ENCODE data around the gene ZSWIM6. TPM values are rescaled to one million over a fixed set of nuclear protein-coding genes. Genes with fewer than 3 reads are reported as not detected.

Gene ZSWIM6
- total and polyA plus RNA-seq, 2 of the 4 experiments (the other 2 are of a cell fraction) = 10.8 to 14.1 TPM

DNA sequence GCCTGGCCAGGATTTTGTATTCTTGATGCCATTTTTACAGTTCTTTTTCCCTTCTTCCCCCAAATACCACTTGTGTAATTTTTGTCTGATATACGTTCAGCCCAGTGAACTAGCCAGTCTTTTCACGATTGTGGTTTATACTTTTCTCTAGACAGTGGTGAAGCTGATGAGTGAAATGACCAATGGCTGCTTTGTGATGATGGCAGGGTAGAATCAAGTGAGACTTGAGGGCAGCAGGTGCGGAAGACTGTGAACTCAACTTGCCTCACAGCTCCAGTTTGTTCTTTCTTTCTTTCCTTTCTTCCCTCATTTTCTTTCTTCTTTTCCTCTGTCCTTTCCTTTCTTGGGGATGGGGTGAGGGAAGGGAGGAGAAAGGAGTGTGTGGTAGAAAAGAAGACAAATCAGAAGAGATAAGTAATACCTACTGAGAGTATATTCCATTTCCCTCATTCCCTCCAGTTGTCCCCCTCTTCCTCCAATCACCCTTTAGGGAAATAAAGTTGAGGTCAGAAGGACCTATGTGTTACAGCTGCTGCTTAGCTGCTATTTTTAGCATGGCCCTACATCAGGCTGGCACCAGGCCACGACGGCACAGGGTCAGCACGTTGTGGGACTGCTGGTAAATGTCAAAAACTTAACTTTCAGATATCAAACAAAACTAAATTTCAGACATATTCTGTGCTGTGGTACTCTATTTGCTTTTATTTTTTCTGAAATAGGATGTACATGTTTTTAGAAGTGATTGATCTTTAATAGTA lies 12.3 kb downstream of the ZSWIM6 start:
- H3K4me1 ChIP-seq (ENCODE audit: control insufficient read depth, insufficient read depth, low read length) = peaks cover 13% of the 10 kb centered on the region
- no peak overlapping the region for H3K18ac ChIP-seq (ENCODE audit: low read depth, low read length)
- dilution Hi-C loops (cut with HindIII; ENCODE audit: low sequenced_read_pairs, unreplicated experiment) (no loop called here), in situ Hi-C loops (cut with MboI; ENCODE audit: low sequenced_read_pairs) (loop anchor here (5.0 to 25.0 kb wide), 2 partner anchors 313 to 468 kb away; no protein-coding TSS in a partner anchor), intact Hi-C loops (cut with micrococcal nuclease) (no loop called here)
- no peak overlapping the region for H3K4me3 ChIP-seq (ENCODE audit: insufficient read depth, low read depth, low read length)
- no TSS peak for BruUV-seq (replicated peaks)
- no peaks in the 10 kb centered on the region for H3K27me3 ChIP-seq (ENCODE audit: control insufficient read depth, insufficient read depth, low read length)
- H3K9me1 ChIP-seq (ENCODE audit: insufficient read depth, low read length) = peaks cover 13% of the 10 kb centered on the region
- H3K56ac ChIP-seq (ENCODE audit: extremely low read depth, insufficient read depth, low read length) = no peak overlapping the region
- no peak overlapping the region for H4K5ac ChIP-seq (ENCODE audit: low read depth, low read length)
- ChIA-PET CTCF (no interaction called here), POLR2A (ENCODE audit: unreplicated experiment) (no interaction called here)
- peak; percentile 33 for DNase-seq
- H3K9ac ChIP-seq (ENCODE audit: low read depth, low read length) = no peak overlapping the region
- H2BK120ac ChIP-seq (ENCODE audit: low read depth, low read length) = no peak overlapping the region
- H2AK9ac ChIP-seq (replicated peaks; ENCODE audit: low read depth, low read length, poor library complexity) = no peak overlapping the region
- H3K36me3 ChIP-seq (ENCODE audit: control insufficient read depth, insufficient read depth, low read length) = no peaks in the 10 kb centered on the region
- H4K8ac ChIP-seq (ENCODE audit: low read depth in 2 of 2, low read length in 2 of 2) = no peak overlapping the region
- no peaks in the 10 kb centered on the region for H3K9me3 ChIP-seq (ENCODE audit: control insufficient read depth, insufficient read depth, low read length)
- H2AK5ac ChIP-seq (ENCODE audit: low read depth, low read length) = no peak overlapping the region
- no peak overlapping the region for H2BK5ac ChIP-seq (ENCODE audit: low read depth, low read length, poor library complexity, severe bottlenecking)
- H3K23ac ChIP-seq (ENCODE audit: low read depth, low read length) = no peak overlapping the region; the same call in 1 of the 2 replicates
- no peak overlapping the region for H2BK20ac ChIP-seq (ENCODE audit: low read depth, low read length)
- H3K27ac ChIP-seq (ENCODE audit: insufficient read depth, low read length) = no peak overlapping the region
- peaks cover 19 to 56% of the 10 kb centered on the region in 2 experiments for H3K79me1 ChIP-seq (ENCODE audit: low read depth in 1 of 2, low read length in 2 of 2)
- H2BK15ac ChIP-seq (ENCODE audit: low read depth, low read length) = no peak overlapping the region
- no peak overlapping the region for H4K91ac ChIP-seq (ENCODE audit: insufficient read depth, low read depth, low read length)
- no peak overlapping the region for H3K14ac ChIP-seq (replicated peaks; ENCODE audit: low read depth, low read length)
- WGBS, 2 experiments (ENCODE audit: extremely low coverage in 2 of 2, insufficient read length in 1 of 2) = 80% methylated on average over 1 of the region's 6 CpGs; no CpG with 5 or more reads in 1 of the 2 experiments
- H2AFZ ChIP-seq (replicated peaks; ENCODE audit: low read length, poor library complexity) = no peak overlapping the region
- peak overlapping the region; percentile 20; the same call in 1 of the 2 replicates for H3K4me2 ChIP-seq (ENCODE audit: low read depth, low read length)
- peaks cover 89% of the 10 kb centered on the region for H4K20me1 ChIP-seq (ENCODE audit: insufficient read depth, low read length)
- no peak for ATAC-seq (ENCODE audit: low read depth)
- H3K4ac ChIP-seq (ENCODE audit: low read depth, low read length) = no peak overlapping the region
- no peak for TF ChIP-seq RCOR1 (IDR thresholded peaks at IDR 0.05; ENCODE audit: insufficient replicate concordance, low read length)
- TF ChIP-seq NFE2L2 (IDR thresholded peaks at IDR 0.05; ENCODE audit: low read depth, low read length) = no peak
- TF ChIP-seq, protein P1, sequence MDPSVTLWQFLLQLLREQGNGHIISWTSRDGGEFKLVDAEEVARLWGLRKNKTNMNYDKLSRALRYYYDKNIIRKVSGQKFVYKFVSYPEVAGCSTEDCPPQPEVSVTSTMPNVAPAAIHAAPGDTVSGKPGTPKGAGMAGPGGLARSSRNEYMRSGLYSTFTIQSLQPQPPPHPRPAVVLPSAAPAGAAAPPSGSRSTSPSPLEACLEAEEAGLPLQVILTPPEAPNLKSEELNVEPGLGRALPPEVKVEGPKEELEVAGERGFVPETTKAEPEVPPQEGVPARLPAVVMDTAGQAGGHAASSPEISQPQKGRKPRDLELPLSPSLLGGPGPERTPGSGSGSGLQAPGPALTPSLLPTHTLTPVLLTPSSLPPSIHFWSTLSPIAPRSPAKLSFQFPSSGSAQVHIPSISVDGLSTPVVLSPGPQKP (IDR thresholded peaks at IDR 0.05; ENCODE audit: borderline replicate concordance, low read depth, low read length) = no peak
- no peak for TF ChIP-seq SMC3 (IDR thresholded peaks at IDR 0.05; ENCODE audit: low read depth, low read length)
- no peak for TF ChIP-seq MXI1 (IDR thresholded peaks at IDR 0.05; ENCODE audit: borderline replicate concordance, low read depth, low read length)
- TF ChIP-seq RAD21 (IDR thresholded peaks at IDR 0.05; ENCODE audit: low read length) = no peak
- TF ChIP-seq MAFK (IDR thresholded peaks at IDR 0.05; ENCODE audit: low read depth, low read length) = no peak
- no peak for TF ChIP-seq FOS (IDR thresholded peaks at IDR 0.05; ENCODE audit: low read depth, low read length)
- no peak for TF ChIP-seq CTCF (conservative IDR thresholded peaks at IDR 0.05; ENCODE audit: low read depth, low read length)
- TF ChIP-seq BHLHE40 (IDR thresholded peaks at IDR 0.05; ENCODE audit: low read depth, low read length) = no peak; the same call in 1 of the 2 replicates
- TF ChIP-seq CHD1 (IDR thresholded peaks at IDR 0.05; ENCODE audit: low read depth, low read length) = no peak
- no peak for TF ChIP-seq CEBPB (IDR thresholded peaks at IDR 0.05; ENCODE audit: low read depth, low read length)
- TF ChIP-seq POLR2A (IDR thresholded peaks at IDR 0.05; ENCODE audit: low read depth, low read length) = no peak
- TF ChIP-seq USF2 (IDR thresholded peaks at IDR 0.05; ENCODE audit: low read depth, low read length) = no peak
- TF ChIP-seq MAZ (IDR thresholded peaks at IDR 0.05; ENCODE audit: borderline replicate concordance, low read depth, low read length) = no peak
